GM21528 (cell line): ENCODE results near the gene LHCGR.
A peak's percentile ranks its signal among the peaks of the same experiment; 100 is the strongest.

Source experiments
- ATAC-seq: cut with Tn5 transposase; IDR thresholded peaks from one replicate; pipeline ENCODE4 v1.9.1; 2021; ENCODE audit warnings: mild to moderate bottlenecking, moderate library complexity; ENCODE audit not compliant: unreplicated experiment, low FRiP score

Gene LHCGR

DNA sequence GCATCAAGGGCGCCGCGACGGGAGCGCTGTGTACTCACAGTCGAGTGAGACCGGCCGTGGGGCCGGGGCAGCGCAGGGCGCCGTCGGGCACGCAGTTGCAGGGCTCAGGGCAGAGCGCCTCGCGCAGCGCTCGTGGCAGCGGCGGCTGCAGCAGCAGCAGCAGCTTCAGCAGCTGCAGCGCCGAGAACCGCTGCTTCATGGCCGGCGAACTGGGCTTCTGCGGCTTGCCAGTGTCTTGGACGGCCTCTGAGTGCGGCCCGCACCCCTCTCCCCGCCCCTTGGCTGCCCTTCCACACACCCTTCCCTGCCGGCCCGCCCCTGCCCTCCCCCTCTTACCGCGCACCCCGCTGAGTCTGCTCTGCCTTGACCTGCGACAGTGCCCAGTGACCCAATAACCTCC lies at the start of gene LHCGR:
Gene LHCGR (minus strand): TSS at position 252 of the 400 bp plus-strand sequence. CDS start 53 bp downstream, at position 199.
- ATAC-seq = no peak

DNA sequence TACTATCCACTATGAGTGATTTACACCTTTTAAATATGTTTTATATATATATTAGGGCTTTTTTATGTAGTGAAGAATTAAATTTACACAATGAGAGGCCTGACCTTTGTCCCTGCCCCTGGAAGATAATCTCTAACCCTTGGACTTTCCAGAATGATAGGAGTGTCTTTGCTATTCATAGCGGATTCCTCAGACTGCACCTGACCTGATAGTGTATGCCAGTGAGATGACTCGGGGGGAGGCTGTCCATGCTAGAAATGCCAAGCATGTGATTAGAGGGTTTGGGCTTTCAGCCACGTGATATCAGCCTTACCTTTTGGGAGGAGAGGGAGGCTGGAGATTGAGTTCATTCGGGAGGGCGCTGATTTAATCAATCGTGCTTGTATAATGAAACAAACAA lies 44.1 kb upstream of the LHCGR start:
- no peak for ATAC-seq

DNA sequence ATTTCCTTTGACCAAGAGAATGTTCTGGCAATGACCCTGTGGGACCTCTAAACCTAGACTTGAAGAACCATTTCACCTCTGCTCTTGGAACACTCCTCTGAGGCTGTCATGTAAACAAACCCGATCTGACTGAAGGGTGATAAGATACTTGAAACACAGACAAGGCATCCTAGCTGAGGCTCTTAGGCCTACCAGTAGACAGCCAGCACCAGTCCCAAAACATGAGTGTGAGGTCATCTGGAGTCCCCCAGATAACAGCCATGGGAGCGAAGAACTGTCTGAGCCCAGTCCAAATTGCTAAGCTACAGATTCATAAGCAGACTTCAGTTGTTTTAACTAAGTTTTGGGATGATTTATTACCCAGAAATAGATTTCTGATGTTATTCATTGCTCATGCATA lies 39.5 kb upstream of the LHCGR start:
- ATAC-seq = no peak

DNA sequence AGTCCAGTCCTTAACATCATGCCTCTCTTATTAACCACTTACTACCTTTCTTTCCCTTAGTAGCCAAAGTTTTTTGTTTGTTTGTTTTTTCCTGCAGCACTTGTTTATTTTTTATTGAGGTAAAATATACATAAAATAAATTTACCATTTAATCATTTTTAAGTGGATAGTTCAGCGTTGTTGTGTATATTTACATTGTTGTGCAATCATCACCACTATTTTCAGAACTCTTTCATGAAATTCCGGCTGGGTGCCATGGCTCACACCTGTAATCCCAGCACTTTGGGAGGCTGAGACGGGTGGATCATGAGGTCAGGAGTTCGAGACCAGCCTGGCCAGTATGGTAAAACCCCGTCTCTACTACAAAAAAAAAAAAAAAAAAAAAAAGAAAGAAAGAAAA lies 38.1 kb upstream of the LHCGR start:
- no peak for ATAC-seq

DNA sequence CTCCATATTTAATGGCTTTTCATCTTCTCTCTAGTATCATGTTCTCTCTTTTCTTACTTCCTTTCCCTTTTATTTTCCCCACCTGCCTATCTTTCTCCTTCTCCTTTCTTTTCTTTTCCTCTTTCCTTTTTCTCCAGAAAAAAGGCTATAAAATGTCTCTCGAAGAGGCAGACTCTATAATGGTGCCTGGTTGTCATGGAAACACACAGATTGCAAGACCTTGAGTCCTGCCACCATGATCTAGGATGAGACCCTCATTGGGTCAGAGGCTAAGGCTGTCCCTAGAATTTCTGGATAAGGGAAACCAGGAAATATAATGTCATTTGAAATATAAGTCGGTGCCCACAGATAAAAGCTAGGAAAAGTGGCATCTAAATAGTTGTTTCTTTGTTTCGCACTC lies 36.5 kb upstream of the LHCGR start:
- no peak for ATAC-seq

DNA sequence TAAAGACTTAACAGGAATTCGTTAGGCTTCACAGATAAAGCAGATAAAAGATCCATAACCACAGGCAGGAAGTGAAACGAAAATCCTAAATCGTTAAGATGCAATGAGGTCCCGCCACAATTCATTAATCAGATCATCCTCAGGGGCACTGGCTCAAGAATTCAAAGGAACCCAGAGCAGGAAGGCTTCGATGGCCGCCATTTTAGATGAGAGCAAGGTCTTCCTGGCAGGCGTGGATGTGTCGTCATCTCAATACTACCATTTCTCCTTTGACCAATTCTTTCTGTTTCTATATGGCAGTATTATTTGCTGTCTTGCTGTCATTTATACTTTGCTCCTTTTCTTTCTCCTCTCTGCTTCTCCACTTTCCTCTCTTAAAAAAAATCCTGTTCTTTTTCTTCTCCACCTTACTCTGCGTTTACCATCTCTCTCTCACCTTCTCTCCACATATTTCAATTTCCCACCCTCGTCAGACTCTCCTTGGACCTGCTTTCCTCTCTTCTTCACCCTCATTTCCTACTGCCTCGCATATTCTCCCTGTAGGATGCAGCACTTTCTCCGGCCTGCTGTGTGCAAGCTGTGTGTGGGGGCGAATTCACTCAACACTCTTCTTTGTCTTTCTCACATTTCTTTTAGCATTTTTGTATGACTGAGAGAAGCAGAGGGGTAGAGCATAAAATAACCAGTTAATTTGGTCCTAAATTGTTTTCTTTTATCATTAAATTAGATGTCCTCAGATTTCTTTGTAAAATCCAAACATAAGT lies 35.1 kb upstream of the LHCGR start:
- no peak for ATAC-seq

DNA sequence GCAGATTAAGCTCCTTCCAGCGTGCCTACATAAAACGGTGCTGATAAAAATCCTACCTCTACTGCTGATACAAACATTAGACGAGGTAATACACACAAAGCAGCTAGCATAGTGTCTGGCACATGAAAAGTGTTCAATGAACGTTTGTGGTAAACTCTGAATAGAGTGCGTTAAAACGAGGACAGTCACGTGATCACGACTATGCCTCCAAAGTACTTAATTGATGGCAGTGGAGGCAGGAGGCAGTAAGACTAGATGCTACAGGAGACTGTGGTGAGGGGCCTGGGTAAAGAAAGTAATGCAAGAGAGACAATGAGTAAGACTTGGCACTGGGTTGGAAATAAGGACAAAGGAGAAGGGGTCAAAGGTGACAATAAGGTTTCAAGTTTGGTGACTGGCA lies 32.1 kb upstream of the LHCGR start:
- no peak for ATAC-seq

DNA sequence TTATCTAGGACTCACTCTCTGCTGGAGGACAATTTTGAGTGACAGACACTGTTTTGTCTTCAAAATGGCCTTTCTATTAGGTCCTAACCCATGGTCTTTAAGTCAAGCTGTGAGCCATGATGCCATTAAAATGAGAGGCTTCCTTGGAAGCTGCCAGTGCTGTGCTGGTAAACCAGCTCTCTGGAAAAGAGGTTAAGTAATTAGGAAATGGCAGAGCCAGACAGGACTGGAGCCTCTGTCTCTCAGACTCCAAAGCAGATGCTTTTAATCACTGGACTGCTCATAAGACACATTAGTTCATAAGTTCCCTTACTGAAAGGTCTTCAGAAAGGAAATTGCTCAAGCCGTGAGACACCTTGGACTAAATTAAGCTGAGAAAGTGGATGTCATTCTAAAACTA lies 25.8 kb upstream of the LHCGR start:
- ATAC-seq = no peak

DNA sequence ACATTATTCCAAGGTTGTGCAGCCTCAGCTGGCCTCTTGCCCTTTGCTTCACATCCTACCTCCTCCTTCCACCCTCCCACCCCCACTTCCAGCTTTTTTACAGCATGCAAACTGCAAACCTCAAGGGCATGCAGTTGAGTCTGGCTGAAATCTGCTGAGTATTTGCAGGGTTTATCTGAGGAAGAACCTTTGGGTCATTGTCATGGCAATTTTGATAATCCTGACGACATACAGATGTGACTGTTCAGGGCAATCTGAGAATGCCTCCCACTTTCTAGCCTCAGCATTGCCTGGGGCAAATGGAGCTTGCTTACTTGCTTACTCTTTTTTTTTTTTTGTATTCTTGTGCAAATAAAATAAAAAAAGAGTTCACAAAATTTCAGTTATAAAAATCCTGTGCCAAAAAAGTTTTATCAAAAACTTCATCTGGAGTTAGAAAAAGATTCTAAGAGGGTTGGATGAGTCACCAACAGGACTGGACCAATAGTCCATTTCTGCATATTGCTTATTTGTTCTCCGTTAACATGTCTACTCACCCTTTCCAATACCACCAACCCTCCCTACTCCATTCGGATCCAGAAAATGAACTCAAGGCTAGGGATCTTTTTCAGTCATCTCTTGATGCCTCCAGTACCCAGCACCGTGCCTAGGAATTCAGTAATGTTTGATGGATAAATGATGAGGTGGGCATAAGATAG lies 23.6 kb upstream of the LHCGR start:
- no peak for ATAC-seq

DNA sequence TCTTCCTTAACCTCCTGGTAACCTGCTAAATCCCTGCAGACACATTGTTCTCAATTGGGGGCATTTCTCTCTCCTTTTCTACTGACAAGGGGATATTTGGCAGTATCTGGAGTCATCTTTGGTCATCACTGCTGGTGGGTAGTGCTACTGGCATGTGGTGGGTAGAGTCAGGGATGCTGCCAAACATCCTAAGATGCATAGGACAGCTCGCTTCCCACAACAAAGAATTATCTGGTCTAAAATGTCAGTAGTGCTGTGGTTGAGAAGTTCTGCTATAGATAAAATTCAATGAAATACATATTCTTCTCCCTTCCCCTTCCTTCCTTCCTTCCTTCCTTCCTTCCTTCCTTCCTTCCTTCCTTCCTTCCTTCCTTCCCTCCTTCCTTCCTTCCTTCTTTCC lies 18.7 kb upstream of the LHCGR start:
- ATAC-seq = no peak

DNA sequence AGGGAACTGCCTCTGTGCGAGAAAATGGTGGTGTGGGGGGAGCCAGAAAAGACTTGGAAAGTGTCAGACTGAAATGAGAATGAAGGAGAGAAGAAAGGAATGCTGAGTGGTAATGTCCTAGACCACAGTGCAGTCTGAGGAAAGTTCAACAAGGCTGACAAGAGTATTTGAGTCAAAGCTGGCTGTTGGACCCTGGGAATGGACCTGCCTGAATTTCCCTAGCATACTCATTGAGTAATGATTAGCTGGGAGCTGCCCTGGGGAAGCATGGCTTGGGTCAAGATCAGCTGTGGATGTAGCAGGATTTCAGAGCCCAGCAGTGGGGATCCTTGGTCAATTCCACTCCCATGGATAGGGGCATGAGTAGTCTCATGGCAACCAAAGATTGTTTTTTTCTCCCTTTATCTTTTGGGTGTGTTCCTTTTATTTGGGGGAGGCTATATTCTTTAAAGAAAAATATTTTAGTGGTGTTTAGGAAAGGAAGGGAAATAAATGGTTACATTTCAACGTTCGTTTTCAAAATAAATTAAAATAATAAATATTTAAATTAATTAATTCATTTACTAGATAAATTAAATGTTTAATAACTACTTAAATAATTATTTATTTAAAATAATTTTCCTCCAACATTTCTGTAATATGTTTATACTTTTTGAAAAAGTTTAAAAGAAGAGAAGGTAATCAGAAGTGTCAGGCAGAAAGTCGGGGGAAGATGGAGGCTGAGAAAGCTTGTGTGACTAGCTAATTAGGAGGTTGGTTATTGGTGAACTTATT lies 15.9 kb upstream of the LHCGR start:
- no peak for ATAC-seq

DNA sequence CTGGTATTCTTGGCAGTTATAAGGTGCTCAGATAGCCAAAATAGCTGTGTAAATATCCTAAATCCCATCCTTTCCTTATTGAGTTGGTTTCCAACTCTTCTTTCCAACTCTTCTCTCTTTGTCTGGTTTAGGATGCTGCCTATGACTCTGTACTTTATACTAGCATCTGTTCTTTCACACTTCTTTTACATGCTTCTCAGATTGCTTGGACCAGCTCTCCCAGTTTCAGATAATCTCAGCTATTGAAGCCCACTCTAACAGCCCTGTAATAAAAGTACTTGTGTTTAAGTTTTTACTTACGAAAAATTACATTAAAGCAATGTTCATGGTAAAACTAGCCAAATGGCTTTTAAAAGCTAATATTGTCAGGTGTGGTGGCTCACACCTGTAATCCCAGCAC lies 14.7 kb upstream of the LHCGR start:
- ATAC-seq = no peak

DNA sequence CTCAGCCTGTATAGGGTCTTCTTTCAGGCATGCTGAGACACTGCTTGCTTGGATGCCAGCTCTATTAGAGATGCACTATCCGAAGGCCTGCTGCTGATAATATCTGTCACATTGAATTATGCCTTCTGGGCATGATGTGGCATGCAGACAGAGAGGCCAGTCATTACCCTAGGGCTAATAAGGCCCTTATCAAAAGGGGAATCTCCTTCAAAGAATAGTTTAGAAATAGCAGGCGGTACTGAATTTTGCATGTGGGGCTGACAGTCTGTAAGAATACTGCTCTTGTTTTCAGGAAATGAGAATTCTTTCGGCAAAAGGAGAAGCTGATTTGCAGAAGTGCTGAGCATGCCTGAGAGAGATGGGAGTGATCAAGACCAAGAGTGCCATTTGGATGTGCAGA lies 13.1 kb upstream of the LHCGR start:
- ATAC-seq = no peak

DNA sequence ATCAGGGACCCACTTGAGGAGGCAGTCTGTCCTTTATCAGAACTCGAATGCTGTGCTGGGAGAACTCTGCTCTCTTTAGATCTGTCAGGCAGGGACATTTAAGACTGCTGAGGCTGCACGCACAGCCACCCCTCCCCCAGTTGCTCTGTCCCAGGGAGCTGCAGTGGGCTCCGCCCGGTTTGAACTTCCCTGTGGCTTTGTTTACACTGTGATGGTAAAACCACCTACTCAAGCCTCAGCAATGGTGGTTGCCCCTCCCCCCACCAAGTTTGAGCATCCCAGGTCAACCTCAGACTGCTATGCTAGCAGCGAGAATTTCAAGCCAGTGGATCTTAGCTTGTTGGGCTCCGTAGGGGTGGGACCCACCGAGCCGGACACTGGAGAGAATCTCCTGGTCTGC lies 11.8 kb upstream of the LHCGR start:
- ATAC-seq = no peak

DNA sequence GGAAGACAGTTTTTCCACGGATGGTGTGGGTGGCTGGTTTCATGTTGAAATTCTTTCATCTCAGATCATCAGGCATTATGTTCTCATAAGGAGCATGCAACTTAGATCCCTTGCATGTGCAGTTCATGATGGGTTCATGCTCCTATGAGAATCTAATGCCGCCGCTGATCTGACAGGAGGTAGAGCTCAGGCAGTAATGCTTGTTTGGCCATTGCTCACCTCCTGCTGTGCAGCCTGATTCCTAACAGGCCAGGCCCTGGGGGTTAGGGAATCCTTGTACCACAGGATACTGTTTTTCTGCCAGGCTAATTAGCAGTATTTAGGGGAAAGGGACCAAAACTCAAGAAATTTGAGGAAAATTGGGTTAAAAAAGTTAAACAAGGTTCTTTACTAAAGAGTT lies 5.3 kb upstream of the LHCGR start:
- no peak for ATAC-seq

DNA sequence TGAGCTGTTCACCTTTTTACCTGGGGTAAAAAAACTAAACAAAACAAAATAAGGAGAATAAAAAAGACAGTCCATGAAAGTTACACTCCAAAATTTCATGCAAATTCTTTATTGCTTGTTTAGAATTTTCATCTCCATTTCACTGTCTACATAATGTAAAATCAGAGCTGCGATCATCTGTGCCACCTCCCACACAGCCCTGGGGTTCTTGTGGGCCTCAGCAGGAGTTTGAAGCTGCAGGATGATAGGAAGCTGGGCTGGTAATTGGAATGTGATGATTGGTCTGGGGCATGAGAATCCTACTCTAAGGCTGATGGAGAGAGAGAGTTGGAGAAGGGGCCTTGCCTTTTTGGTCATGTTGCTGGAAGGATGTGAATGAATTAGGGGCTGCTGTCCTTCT lies 4.2 kb upstream of the LHCGR start:
- ATAC-seq = no peak

DNA sequence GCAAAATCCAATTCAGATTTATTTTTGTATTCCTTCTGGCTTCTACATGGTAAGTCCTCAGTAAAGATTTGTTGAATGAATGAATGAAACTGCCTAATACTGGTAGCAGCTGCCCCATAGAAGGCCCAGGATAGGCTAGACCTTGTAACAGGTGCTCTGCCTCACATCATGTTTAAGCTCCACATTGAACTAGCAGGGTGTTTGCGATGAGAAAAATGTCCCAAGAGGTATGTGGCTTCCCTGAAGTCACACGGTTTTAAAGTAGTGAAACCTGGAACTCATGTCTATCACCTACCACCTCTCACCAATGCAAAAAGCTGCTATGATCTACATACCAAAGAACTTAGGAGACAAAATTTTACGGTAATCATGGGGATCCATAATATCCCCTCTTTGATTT lies 765 bp upstream of the LHCGR start:
- no peak for ATAC-seq

DNA sequence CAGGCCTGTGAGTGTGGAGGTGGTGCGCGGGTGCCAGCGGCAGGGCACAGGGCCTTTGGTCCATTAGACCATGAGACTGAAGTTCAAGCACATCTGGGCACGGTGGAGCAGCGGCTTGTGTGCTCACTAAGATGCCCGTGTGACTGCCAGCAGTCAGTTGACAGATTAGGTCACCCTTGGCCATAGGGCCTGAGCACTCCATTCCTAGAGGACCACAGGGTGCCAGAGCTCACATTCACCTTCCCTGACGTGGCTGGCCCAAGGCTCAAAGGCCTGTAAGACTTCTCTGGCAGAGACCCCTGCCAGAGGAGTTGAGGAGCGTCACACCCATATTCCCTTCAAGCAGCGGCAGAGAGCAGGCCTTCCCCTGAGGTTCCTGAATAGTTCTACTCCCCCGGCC lies 650 bp downstream of the LHCGR start:
- ATAC-seq = no peak

DNA sequence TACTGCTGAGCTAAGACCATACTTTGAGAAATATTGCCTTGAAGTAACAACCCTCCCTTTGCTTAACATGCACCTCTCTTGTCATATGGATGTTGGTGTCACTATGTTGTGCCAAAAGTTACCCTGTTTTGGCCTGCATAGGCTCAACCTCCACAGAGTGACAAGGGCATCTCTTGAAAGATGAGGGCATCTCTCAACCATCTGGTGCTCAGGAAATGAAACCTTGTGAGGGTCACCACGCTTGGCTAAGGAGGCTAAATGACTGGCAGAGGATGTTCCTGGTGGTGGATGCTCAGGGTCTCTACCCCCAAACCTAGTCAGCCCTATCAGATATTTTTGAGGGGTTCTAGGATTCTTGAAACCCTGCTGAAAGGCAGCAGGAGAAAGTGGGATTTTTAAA lies 2.3 kb downstream of the LHCGR start:
- ATAC-seq = no peak

DNA sequence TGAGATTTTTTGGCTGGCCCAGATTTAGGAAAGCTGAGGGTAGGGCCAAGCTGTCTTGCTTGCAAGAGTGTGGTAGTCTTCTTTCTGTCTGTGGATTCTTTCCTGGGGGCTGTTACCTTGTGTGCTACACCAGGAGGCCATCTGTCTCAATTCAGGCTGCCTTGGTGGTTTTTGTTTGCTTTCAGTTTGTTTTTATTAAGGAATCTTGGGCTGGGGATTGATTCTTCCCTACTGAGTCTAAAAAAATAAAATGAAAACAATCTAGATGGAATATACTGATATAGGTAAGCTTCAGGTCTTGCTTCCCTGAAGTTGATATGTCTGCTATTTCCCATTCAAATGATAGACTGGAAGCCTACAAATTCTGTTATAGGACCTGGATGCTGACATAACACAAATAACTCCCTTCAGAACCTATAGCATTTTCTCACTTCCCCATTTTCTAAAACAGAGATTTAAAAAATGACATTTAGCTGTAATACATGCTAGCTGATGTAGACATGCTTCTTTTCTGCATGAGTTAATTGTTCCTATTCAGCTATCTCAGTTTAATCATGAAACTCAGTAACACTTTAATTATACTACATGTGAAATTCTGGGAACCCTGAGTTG lies 5.3 kb downstream of the LHCGR start:
- ATAC-seq = peak; percentile 82
